ENCODE results near the gene KCNQ5. TPM values are rescaled to one million over a fixed set of nuclear protein-coding genes. Genes with fewer than 3 reads are reported as not detected.

The KCNQ5 gene
- total and polyA plus RNA-seq, 8 donors = 1.7 to 4.5 (median 2.5) TPM

GRCh38 chr6:73204252-73204651, 582.4 kb downstream of the KCNQ5 start:
- no peak for ATAC-seq
- H3K4me3 ChIP-seq = no peak overlapping the region
- no peaks in the 10 kb centered on the region for H3K9me3 ChIP-seq
- H3K27ac ChIP-seq = no peak overlapping the region
- no peak for DNase-seq
- no peaks in the 10 kb centered on the region for H3K36me3 ChIP-seq
- intact Hi-C loops (cut with DNase I) = no loop called here
- H3K4me1 ChIP-seq = no peaks in the 10 kb centered on the region
- no peaks in the 10 kb centered on the region for H3K27me3 ChIP-seq
- no peak for TF ChIP-seq CTCF (IDR thresholded peaks at IDR 0.05)

GRCh38 chr6:73207221-73207837, 585.5 kb downstream of the KCNQ5 start:
- TF ChIP-seq CTCF (IDR thresholded peaks at IDR 0.05) = no peak
- Histone ChIP-seq H3K9me3 (no peaks in the 10 kb centered on the region), H3K4me1 (no peaks in the 10 kb centered on the region), H3K27me3 (no peaks in the 10 kb centered on the region), H3K27ac (no peak overlapping the region), H3K4me3 (no peak overlapping the region), H3K36me3 (no peaks in the 10 kb centered on the region)
- ATAC-seq (no peak), DNase-seq (no peak)
- intact Hi-C loops (cut with DNase I) = no loop called here

- H3K36me3 ChIP-seq = no peaks in the 10 kb centered on the region
- no peak overlapping the region for H3K4me3 ChIP-seq
- no peak overlapping the region for H3K27ac ChIP-seq
- DNase-seq = no peak
- TF ChIP-seq CTCF (IDR thresholded peaks at IDR 0.05) = no peak
- intact Hi-C loops (cut with DNase I) = no loop called here
- H3K4me1 ChIP-seq = no peaks in the 10 kb centered on the region
- no peak for ATAC-seq
- no peaks in the 10 kb centered on the region for H3K27me3 ChIP-seq
- H3K9me3 ChIP-seq = no peaks in the 10 kb centered on the region
These were observed 587.3 kb downstream of the KCNQ5 start for GRCh38 chr6:73209117-73209516.

- intact Hi-C loops (cut with DNase I) = no loop called here
- no peak for ATAC-seq
- DNase-seq = no peak
- Histone ChIP-seq H3K4me1 (no peaks in the 10 kb centered on the region), H3K36me3 (no peaks in the 10 kb centered on the region), H3K4me3 (no peak overlapping the region), H3K27me3 (no peaks in the 10 kb centered on the region), H3K9me3 (peaks cover 0 to 2% of the 10 kb centered on the region in 2 donors), H3K27ac (no peak overlapping the region)
- no peak for TF ChIP-seq CTCF (IDR thresholded peaks at IDR 0.05)
These were observed 595.0 kb downstream of the KCNQ5 start for GRCh38 chr6:73216859-73217258.

- no peak for TF ChIP-seq CTCF (IDR thresholded peaks at IDR 0.05)
- Histone ChIP-seq H3K4me1 (no peaks in the 10 kb centered on the region), H3K27me3 (no peaks in the 10 kb centered on the region), H3K4me3 (no peak within 1 kb of the TSS), H3K36me3 (no peaks in the 10 kb centered on the region), H3K27ac (no peak within 1 kb of the TSS), H3K9me3 (no peaks in the 10 kb centered on the region)
- DNase-seq = no peak
- no peak for ATAC-seq
- intact Hi-C loops (cut with DNase I) = no loop called here
These were observed 603.5 kb downstream of the KCNQ5 start, which contains the start of gene KHDC1L for GRCh38 chr6:73225396-73225795. Gene KHDC1L, minus strand, starts transcription at chr6:73225496. Its CDS starts 88 bp downstream, at chr6:73225408.

Data from left lung (tissue), 10 donors.